A549 (cell line): ENCODE measurements around the gene C4BPB. TPM values are rescaled to one million over a fixed set of nuclear protein-coding genes. Genes with fewer than 3 reads are reported as not detected.

ENCODE experiments used
- ATAC-seq, 2 experiments: fragments of 200-7000 bp in 1 of 2; fragments of >200 bp in 1 of 2; cut with Nextera tagmentation in 1 of 2; cut with Tn5 transposase in 1 of 2; 3 replicates each; pipeline versions ENCODE4 v1.8.0 to v1.9.1; 2018 to 2020; ENCODE audit warnings: mild to moderate bottlenecking in 1 of 2, moderate library complexity in 1 of 2
- CTCF ChIA-PET: fragments of 300-600 bp; sonication (Branson Sonifier 250); formaldehyde crosslinking; extraction: SDS; loops from one replicate; lab custom pipeline; 2021; ENCODE audit warnings: antibody characterized with exemption, inconsistent platforms; lab: Yijun Ruan, JAX
- POLR2A ChIA-PET: fragments of 350-600 bp; formaldehyde crosslinking; extraction: SDS; loops from one replicate; lab custom pipeline; 2021; ENCODE audit warnings: antibody characterized with exemption, inconsistent platforms; lab: Yijun Ruan, JAX
- DNase-seq, 2 experiments: peaks; one replicate each; pipeline versions ENCODE4 v3.0.0 to v3.0.0-alpha.2; 2011 to 2016; ENCODE audit warnings: low read depth in 1 of 2, low spot score in 1 of 2
- FAIRE-seq: peaks from 2 replicates; lab custom pipeline; 2011; peaks lifted over from hg19 to GRCh38; lab: Jason Lieb, UNC
- H3K27ac ChIP-seq, 2 experiments: fragments of >200 bp; sonication (Bioruptor Twin); formaldehyde crosslinking; 3 replicates each; pipeline ENCODE4 v1.5.1; 2016 to 2017
- H3K4me1 ChIP-seq: fragments of >200 bp; sonication (Bioruptor Twin); formaldehyde crosslinking; 3 replicates; pipeline ENCODE4 v1.6.1; 2016
- H3K4me2 ChIP-seq: fragments of >200 bp; sonication (Bioruptor Twin); formaldehyde crosslinking; 3 replicates; pipeline ENCODE4 v1.6.1; 2016
- H3K4me3 ChIP-seq: fragments of >200 bp; sonication (Bioruptor Twin); formaldehyde crosslinking; 3 replicates; pipeline ENCODE4 v1.5.1; 2016
- H3K9me3 ChIP-seq: fragments of >200 bp; sonication (Bioruptor Twin); formaldehyde crosslinking; 3 replicates; pipeline ENCODE4 v1.6.1; 2016
- BCL3 ChIP-seq: fragments of >200 bp; sonication (Bioruptor Twin); formaldehyde crosslinking; IDR thresholded peaks from 3 replicates; pipeline ENCODE4 v1.6.1; 2016
- BHLHE40 ChIP-seq: IDR thresholded peaks from 2 replicates; pipeline ENCODE4 v1.6.1; 2012; ENCODE audit warnings: low read depth, low read length, inconsistent platforms
- CEBPB ChIP-seq, 2 experiments: fragments of >200 bp in 1 of 2; sonication (Bioruptor Twin) in 1 of 2; formaldehyde crosslinking in 1 of 2; IDR thresholded peaks; 2 replicates each; pipeline ENCODE4 v1.6.1; 2012 to 2016
- JUN ChIP-seq, 2 experiments: fragments of >200 bp; sonication (Bioruptor Twin); formaldehyde crosslinking; IDR thresholded peaks; 2 replicates in 1 of 2; 3 replicates in 1 of 2; pipeline ENCODE4 v1.6.1; 2016 to 2017
- RFX5 ChIP-seq: fragments of 450-650 bp; IDR thresholded peaks from 2 replicates; pipeline ENCODE4 v1.7.1; 2014; ENCODE audit warnings: antibody characterized with exemption, mild to moderate bottlenecking, moderate library complexity
- WGBS: methylation state at CpG from one replicate; pipeline ENCODE4 v1.1.6; 2017; ENCODE audit errors: missing lambda C conversion rate; 5-methylcytosine and 5-hydroxymethylcytosine counted together
- polyA plus RNA-seq, 4 experiments: library from polyadenylated mRNA; depleted of rRNA in 3 of 4; stranded (reverse); fragments of >200 nt; fragmentation: RNase III in 1 of 4; extraction: RNeasy Plus Mini Kit Qiagen cat#74134 plus additional on column Dnase treatment in 1 of 4; gene quantifications; 2 replicates in 3 of 4; 3 replicates in 1 of 4; pipeline ENCODE4 v1.2.3, GENCODE V29; 2011 to 2017

The C4BPB gene
- polyA plus RNA-seq, 2 of the 4 experiments (the other 2 are of a cell fraction) = 0.74 to 5.1 TPM

DNA sequence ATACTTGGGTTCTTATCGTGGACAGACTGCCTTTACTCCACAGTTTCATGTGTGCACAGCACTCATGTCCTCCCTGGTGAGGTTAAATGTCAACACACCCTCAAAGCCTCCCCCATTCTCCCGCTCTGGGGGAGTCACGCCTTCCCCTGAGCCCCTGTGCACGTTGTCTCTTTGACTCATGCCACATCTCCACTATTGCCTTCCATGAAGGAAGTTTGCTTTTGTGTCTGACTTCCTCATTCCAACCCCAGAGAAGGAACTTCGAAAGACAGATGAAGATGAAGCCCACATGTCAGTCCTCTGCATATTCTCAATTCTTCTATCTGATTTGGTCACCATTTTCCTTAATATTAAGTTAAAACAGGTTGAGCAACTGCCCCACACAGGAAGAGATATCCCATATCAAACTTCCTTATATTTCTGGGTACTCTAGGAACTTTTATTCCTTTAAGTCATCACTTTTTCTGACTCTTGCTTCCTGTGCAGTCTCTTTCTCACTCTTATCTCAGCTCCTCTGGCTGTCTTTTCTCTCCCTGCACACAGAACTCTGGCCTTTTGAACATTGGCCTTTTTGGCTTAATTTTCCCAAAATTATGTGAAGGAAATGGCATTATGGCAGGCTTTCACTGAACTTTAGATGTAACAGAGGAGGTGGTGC is 56.9 kb downstream of the C4BPB start:
- CTCF ChIA-PET = no interaction called here
- FAIRE-seq (no peak), DNase-seq (no peak), ATAC-seq (no peak)
- H3K4me2 ChIP-seq = no peak overlapping the region
- H3K4me1 ChIP-seq = no peaks in the 10 kb centered on the region
- TF ChIP-seq BHLHE40 = no peak
- no peak for TF ChIP-seq CEBPB (IDR thresholded peaks at IDR 0.05)
- TF ChIP-seq RFX5 = no peak
- TF ChIP-seq BCL3 = no peak
- TF ChIP-seq JUN (IDR thresholded peaks at IDR 0.05) = no peak
- H3K27ac ChIP-seq = no peak overlapping the region
- 45% methylated on average over 5 of the region's 5 CpGs for WGBS
- H3K9me3 ChIP-seq = no peaks in the 10 kb centered on the region
- no peak overlapping the region for H3K4me3 ChIP-seq
- POLR2A ChIA-PET = no interaction called here

Other genes starting within 250 kb of the C4BPB start
- 0.05 and 0.13 TPM in 2 replicates for gene IL20, start 223.2 kb upstream of the C4BPB start, polyA plus RNA-seq (2011; rRNA removed)
- gene IL20, start 223.2 kb upstream of the C4BPB start, polyA plus RNA-seq (2017; fragmentation: RNase III; extraction: RNeasy Plus Mini Kit Qiagen cat#74134 plus additional on column Dnase treatment) = not detected in 3 replicates
- 0.04 and 0.12 TPM in 2 replicates for gene IL24, start 191.4 kb upstream of the C4BPB start, polyA plus RNA-seq (2011; rRNA removed)
- 0.07 TPM in 1 of 3 replicates, not detected in the others for gene IL24, start 191.4 kb upstream of the C4BPB start, polyA plus RNA-seq (2017; fragmentation: RNase III; extraction: RNeasy Plus Mini Kit Qiagen cat#74134 plus additional on column Dnase treatment)
- 0.19 and 0.73 TPM in 2 replicates for gene FCMR, start 166.9 kb upstream of the C4BPB start, polyA plus RNA-seq (2011; rRNA removed)
- gene FCMR, start 166.9 kb upstream of the C4BPB start, polyA plus RNA-seq (2017; fragmentation: RNase III; extraction: RNeasy Plus Mini Kit Qiagen cat#74134 plus additional on column Dnase treatment) = 0.93 to 1.3 TPM (median 1.0 TPM) in 3 replicates
- 0.01 and 0.03 TPM in 2 replicates for gene PIGR, start 142.4 kb upstream of the C4BPB start, polyA plus RNA-seq (2011; rRNA removed)
- gene PIGR, start 142.4 kb upstream of the C4BPB start, polyA plus RNA-seq (2017; fragmentation: RNase III; extraction: RNeasy Plus Mini Kit Qiagen cat#74134 plus additional on column Dnase treatment) = not detected in 3 replicates
- not detected in 2 replicates for gene FCAMR, start 118.4 kb upstream of the C4BPB start, polyA plus RNA-seq (2011; rRNA removed)
- gene FCAMR, start 118.4 kb upstream of the C4BPB start, polyA plus RNA-seq (2017; fragmentation: RNase III; extraction: RNeasy Plus Mini Kit Qiagen cat#74134 plus additional on column Dnase treatment) = not detected in 3 replicates
- gene C1orf116, start 56.1 kb upstream of the C4BPB start, polyA plus RNA-seq (2011; rRNA removed) = 2.0 and 2.2 TPM in 2 replicates
- 3.2 to 3.6 TPM (median 3.4 TPM) in 3 replicates for gene C1orf116, start 56.1 kb upstream of the C4BPB start, polyA plus RNA-seq (2017; fragmentation: RNase III; extraction: RNeasy Plus Mini Kit Qiagen cat#74134 plus additional on column Dnase treatment)
- gene YOD1, start 37.7 kb upstream of the C4BPB start, polyA plus RNA-seq (2011; rRNA removed) = 6.9 and 7.0 TPM in 2 replicates
- gene YOD1, start 37.7 kb upstream of the C4BPB start, polyA plus RNA-seq (2017; fragmentation: RNase III; extraction: RNeasy Plus Mini Kit Qiagen cat#74134 plus additional on column Dnase treatment) = 9.5 to 10.3 TPM (median 10.3 TPM) in 3 replicates
- gene PFKFB2, start 35.6 kb upstream of the C4BPB start, polyA plus RNA-seq (2011; rRNA removed) = 6.8 and 7.4 TPM in 2 replicates
- 7.6 to 8.4 TPM (median 8.1 TPM) in 3 replicates for gene PFKFB2, start 35.6 kb upstream of the C4BPB start, polyA plus RNA-seq (2017; fragmentation: RNase III; extraction: RNeasy Plus Mini Kit Qiagen cat#74134 plus additional on column Dnase treatment)
- 3.6 and 4.9 TPM in 2 replicates for gene C4BPA, start 15.4 kb downstream of the C4BPB start, polyA plus RNA-seq (2011; rRNA removed)
- 0.92 to 1.4 TPM (median 1.0 TPM) in 3 replicates for gene C4BPA, start 15.4 kb downstream of the C4BPB start, polyA plus RNA-seq (2017; fragmentation: RNase III; extraction: RNeasy Plus Mini Kit Qiagen cat#74134 plus additional on column Dnase treatment)
- gene CD55, start 232.8 kb downstream of the C4BPB start, polyA plus RNA-seq (2011; rRNA removed) = 173 and 180 TPM in 2 replicates
- 35.2 to 44.5 TPM (median 37.0 TPM) in 3 replicates for gene CD55, start 232.8 kb downstream of the C4BPB start, polyA plus RNA-seq (2017; fragmentation: RNase III; extraction: RNeasy Plus Mini Kit Qiagen cat#74134 plus additional on column Dnase treatment)